ENCODE results near the gene HECTD3.

Gene HECTD3

GRCh38 chr1:45033356-45033755 lies 22.2 kb upstream of the HECTD3 start:
- TF ChIP-seq CTCF (IDR thresholded peaks at IDR 0.05; ENCODE audit: control insufficient read depth, extremely low read depth, insufficient read depth), result no peak
- no peak for DNase-seq (ENCODE audit: low read depth)

GRCh38 chr1:45032837-45033236 lies 21.7 kb upstream of the HECTD3 start:
- TF ChIP-seq CTCF (IDR thresholded peaks at IDR 0.05; ENCODE audit: control insufficient read depth, extremely low read depth, insufficient read depth), result no peak
- DNase-seq (ENCODE audit: low read depth), result no peak

More at GRCh38 chr1:45033356-45033755, 22.2 kb upstream of the HECTD3 start:
- H3K4me3 ChIP-seq (ENCODE audit: low read depth, low read length), result no peak overlapping the region

GRCh38 chr1:45026446-45026845 lies 15.3 kb upstream of the HECTD3 start:
- TF ChIP-seq CTCF (IDR thresholded peaks at IDR 0.05; ENCODE audit: control insufficient read depth, extremely low read depth, insufficient read depth), result no peak
- no peak for DNase-seq (ENCODE audit: low read depth)
- H3K4me3 ChIP-seq (ENCODE audit: low read depth, low read length), result no peak overlapping the region

More at GRCh38 chr1:45032837-45033236, 21.7 kb upstream of the HECTD3 start:
- H3K4me3 ChIP-seq (ENCODE audit: low read depth, low read length), result no peak overlapping the region

- no peak for TF ChIP-seq CTCF (IDR thresholded peaks at IDR 0.05; ENCODE audit: control insufficient read depth, extremely low read depth, insufficient read depth)
- no peak for DNase-seq (ENCODE audit: low read depth)
- no peak overlapping the region for H3K4me3 ChIP-seq (ENCODE audit: low read depth, low read length)
Measured at GRCh38 chr1:45023663-45024062, 12.5 kb upstream of the HECTD3 start.

DNA sequence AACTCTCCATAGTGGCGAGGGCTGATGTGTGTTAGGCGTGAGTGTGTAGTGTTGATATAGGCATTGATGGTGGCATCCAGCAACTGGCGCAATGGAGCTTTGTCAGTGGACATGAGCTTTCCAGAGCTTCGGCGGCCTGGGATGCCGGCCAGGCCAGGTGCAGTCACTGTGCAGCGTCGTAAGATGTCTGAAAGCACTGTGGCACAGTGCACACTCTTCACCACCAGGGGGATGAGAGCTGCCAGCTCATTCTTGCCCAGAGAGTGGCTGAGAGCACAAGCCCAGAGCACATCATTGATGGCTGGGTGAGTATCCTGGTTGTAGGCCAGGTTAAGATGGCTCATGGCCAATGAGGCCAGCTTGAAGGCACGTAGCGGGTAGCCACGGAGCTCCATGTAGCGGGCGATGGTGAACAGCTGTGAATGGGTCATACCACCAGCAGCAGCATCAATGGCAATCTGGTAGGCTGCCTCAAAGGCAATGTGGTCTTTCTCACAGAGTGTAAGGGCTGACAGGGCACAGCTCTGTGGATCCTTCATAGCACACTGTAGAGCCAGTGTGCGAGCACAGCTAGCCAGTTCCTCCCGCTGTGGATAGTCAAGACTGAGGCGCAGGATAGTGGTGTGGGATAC lies 7.6 kb upstream of the HECTD3 start:
- H3K4me3 ChIP-seq (ENCODE audit: low read depth, low read length), result no peak overlapping the region
- peak; percentile 84 for TF ChIP-seq CTCF (IDR thresholded peaks at IDR 0.05; ENCODE audit: control insufficient read depth, extremely low read depth, insufficient read depth)
- DNase-seq (ENCODE audit: low read depth), result peak; percentile 73

DNA sequence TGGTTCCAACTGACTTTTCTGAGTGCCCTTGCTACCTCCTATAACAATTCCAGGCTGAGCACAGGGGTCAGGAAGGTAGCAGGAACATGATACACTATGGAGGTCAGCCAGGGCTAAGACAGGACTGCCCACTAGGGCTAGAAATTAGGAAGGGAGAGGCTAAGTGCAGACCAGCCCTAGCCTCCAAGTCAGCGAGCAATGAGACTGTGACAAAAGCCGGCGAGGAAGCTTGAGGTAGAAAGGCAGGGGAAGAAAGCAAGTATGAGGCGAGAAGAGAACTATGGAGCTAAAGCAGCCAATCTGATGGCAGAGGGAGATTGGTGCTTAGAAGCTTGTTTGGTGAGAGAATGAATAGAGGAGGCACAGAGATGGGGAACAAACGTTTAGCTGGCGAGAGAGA lies 5.6 kb upstream of the HECTD3 start:
- no peak overlapping the region for H3K4me3 ChIP-seq (ENCODE audit: low read depth, low read length)
- no peak for DNase-seq (ENCODE audit: low read depth)
- no peak for TF ChIP-seq CTCF (IDR thresholded peaks at IDR 0.05; ENCODE audit: control insufficient read depth, extremely low read depth, insufficient read depth)

DNA sequence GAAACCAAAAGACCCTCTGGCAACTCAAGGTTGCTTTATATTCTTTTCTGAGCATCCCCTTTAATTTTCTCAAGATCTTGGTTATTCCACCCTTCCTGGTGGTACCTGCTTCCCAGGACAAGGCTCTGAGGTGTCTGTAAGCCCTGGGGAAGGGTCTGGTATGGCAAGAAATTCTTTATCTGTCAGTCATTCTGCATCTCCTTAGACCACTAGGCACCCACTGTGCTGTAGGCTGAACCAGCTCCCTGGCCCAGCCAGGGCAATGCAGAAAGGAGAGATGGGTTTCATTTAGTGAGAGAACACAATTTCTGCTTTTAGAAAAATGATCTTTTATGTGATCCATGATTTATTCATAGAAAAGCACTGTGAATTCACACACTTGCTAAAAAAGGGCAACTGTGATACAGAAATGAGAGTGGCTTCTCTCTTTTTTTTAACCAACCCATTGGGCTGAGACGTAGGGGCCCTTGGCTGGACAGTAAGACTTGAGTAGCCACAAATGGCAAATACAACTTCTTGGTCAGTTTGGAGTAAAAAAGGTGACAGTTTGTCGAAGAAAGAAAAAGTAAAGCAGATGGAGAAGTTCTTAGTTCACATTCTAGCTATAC lies 5.1 kb upstream of the HECTD3 start:
- no peak for DNase-seq (ENCODE audit: low read depth)
- TF ChIP-seq CTCF (IDR thresholded peaks at IDR 0.05; ENCODE audit: control insufficient read depth, extremely low read depth, insufficient read depth), result no peak
- no peak overlapping the region for H3K4me3 ChIP-seq (ENCODE audit: low read depth, low read length)
